ENCODE measurements around the gene MCEMP1.
A peak's percentile ranks its signal among the peaks of the same experiment; 100 is the strongest.

Gene MCEMP1

DNA sequence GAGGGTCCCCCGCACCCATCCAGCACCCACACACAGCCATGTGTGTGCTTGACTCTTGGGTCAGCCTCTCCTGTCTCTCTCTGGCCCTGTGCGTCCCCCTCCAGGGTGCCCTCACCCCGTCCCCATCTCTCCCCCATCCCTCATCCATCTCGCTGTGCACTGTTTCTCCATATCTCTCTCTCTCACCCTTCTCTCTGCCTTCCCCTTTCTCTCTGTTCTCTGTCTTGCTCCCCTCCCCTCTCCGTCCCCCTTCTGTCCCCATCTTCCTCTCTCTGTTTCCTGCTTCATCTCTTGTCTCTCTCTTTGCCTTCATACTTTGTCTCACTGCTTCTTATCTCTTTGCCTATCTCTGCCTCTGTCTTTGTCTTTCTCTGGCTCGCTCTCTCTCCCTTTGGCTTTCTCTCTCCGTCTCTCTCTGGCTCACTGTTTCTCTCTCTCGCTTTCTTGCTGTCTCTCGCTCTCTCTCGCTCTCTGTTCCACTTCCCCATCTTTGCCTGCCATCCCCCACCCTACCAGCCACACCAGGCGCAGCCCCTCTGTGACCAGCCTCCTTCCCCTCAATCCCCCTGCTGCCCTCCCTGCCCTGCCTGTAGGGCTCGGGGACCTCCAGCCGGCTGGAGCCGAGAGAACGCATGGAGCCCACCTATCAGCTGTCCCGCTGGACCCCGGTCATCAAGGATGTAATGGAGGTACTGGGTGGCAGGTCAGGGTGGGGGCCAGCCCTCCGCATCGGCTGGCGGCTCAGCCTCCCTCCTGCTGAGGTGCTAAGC is 31.0 kb upstream of the MCEMP1 start:
- TF ChIP-seq POLR2AphosphoS5 (IDR thresholded peaks at IDR 0.05; ENCODE audit: low read depth, low read length) (no peak), TAF1 (IDR thresholded peaks at IDR 0.05; ENCODE audit: borderline replicate concordance, low read depth, low read length) (no peak), POLR2A (IDR thresholded peaks at IDR 0.05; ENCODE audit: low read depth, low read length) (no peak)
- no peak for FAIRE-seq
- no peak for DNase-seq (ENCODE audit: insufficient read length)

- FAIRE-seq: no peak
- DNase-seq (ENCODE audit: insufficient read length): no peak
- TF ChIP-seq TAF1 (IDR thresholded peaks at IDR 0.05; ENCODE audit: borderline replicate concordance, low read depth, low read length) (no peak), POLR2A (IDR thresholded peaks at IDR 0.05; ENCODE audit: low read depth, low read length) (no peak), POLR2AphosphoS5 (IDR thresholded peaks at IDR 0.05; ENCODE audit: low read depth, low read length) (no peak)
Observed at GRCh38 chr19:7646426-7646700, 30.5 kb upstream of the MCEMP1 start.

GRCh38 chr19:7647156-7647555 is 29.7 kb upstream of the MCEMP1 start:
- no peak for TF ChIP-seq TAF1 (IDR thresholded peaks at IDR 0.05; ENCODE audit: borderline replicate concordance, low read depth, low read length)
- TF ChIP-seq POLR2AphosphoS5 (IDR thresholded peaks at IDR 0.05; ENCODE audit: low read depth, low read length): no peak
- DNase-seq (ENCODE audit: insufficient read length) (no peak), FAIRE-seq (no peak)

- no peak; the same call in 1 of the 2 replicates for TF ChIP-seq POLR2A (IDR thresholded peaks at IDR 0.05; ENCODE audit: low read depth, low read length)
- no peak; the same call in 1 of the 2 replicates for TF ChIP-seq POLR2AphosphoS5 (IDR thresholded peaks at IDR 0.05; ENCODE audit: low read depth, low read length)
- no peak for TF ChIP-seq TAF1 (IDR thresholded peaks at IDR 0.05; ENCODE audit: borderline replicate concordance, low read depth, low read length)
- DNase-seq (ENCODE audit: insufficient read length) (peak; percentile 16), FAIRE-seq (peak; percentile 40)
Observed at GRCh38 chr19:7648265-7649014, 28.4 kb upstream of the MCEMP1 start.

DNA sequence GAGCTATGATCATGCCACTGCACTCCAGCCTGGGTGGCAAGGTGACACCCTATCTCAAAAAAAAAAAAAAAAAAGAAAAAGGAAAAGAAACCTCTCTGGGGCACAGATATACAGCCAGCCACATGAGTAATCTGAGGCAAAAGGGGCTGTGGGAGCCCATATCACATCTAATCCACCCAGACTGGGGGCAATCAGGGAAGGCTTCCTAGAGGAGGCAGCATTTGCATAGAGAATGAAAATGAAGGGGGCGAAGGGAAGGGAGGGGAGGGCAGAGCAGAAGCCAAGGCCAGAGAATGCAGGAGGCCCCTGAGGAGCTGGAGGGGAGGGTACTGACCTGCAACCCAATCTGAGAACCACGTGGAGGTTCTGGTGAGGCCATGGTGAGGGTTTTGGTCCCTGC is 26.7 kb upstream of the MCEMP1 start:
- DNase-seq (ENCODE audit: insufficient read length): no peak
- no peak for FAIRE-seq
- TF ChIP-seq TAF1 (IDR thresholded peaks at IDR 0.05; ENCODE audit: borderline replicate concordance, low read depth, low read length): no peak
- TF ChIP-seq POLR2AphosphoS5 (IDR thresholded peaks at IDR 0.05; ENCODE audit: low read depth, low read length): no peak
- TF ChIP-seq POLR2A (IDR thresholded peaks at IDR 0.05; ENCODE audit: low read depth, low read length): no peak

DNA sequence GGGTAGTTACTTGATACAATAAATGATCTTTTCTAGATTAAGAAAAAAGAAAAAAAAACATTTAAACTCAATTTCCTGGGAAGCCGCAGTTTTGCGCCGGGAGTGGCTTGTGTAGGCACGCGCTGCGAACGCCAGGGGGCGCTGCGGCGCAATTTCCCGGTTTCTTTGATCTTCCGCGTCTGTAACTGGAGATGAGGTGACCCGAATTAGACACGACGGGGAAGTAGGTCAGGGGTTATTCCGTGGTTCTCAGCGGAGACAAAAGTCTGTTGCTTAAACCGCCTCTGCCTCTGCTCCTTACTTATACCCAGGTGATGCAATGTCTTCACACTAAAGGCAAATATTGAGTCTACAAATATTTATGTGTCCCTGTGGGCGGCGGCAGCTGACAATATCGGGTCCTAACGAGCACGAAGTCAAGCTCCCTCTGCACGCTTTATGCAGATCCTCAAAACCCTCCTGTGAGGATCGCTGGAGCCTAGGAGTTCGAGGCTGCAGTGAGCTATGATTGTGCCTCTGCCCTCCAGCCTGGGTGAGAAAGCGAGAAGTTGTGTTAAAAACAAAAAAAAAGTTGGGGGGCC is 24.7 kb upstream of the MCEMP1 start:
- FAIRE-seq: peak; percentile 86

DNA sequence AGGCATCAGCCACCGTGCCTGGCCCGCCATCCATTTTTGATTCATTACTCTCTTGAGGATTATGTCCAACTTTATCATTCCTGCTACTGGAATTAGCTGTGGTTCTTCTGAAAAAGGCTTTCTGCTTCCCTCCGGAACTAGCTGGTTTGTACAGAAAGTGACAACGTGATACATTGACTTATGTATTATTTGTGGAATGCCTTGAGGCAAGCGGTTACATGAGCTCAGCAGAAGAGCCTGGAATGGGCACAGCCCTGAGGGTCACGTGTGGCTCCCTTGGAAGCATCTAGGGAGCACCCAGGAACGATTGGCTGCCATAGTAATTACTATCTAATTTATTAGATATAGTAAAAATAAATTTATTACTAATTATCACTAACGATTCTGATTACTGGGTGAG is 22.5 kb upstream of the MCEMP1 start:
- DNase-seq (ENCODE audit: insufficient read length): no peak
- FAIRE-seq: no peak
- no peak for TF ChIP-seq POLR2A (IDR thresholded peaks at IDR 0.05; ENCODE audit: low read depth, low read length)
- no peak for TF ChIP-seq POLR2AphosphoS5 (IDR thresholded peaks at IDR 0.05; ENCODE audit: low read depth, low read length)
- no peak for TF ChIP-seq TAF1 (IDR thresholded peaks at IDR 0.05; ENCODE audit: borderline replicate concordance, low read depth, low read length)

More for the DNA sequence above, 24.7 kb upstream of the MCEMP1 start:
- TF ChIP-seq POLR2AphosphoS5 (IDR thresholded peaks at IDR 0.05; ENCODE audit: low read depth, low read length) (no peak), TAF1 (IDR thresholded peaks at IDR 0.05; ENCODE audit: borderline replicate concordance, low read depth, low read length) (no peak), POLR2A (IDR thresholded peaks at IDR 0.05; ENCODE audit: low read depth, low read length) (no peak)
- DNase-seq (ENCODE audit: insufficient read length): peak; percentile 77

DNA sequence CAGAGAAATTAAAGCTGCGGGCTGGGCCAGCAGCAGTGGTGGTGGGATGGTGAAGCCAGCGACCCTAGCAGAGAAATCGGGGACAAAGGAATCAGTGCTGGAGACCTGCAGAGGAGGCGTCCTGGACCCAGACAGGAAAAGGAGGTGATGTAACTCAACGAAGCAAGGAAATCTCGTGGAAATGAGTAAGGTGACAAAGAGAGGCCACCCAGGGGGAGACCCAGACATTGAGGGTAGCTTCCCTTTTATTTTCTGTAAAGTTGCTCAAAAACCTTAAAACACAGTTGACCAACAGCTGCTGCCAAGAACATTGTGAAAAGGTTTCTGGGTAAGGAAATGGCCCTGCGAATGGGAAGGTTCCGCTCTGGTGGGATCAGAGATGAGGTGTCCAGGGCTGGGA is 21.3 kb upstream of the MCEMP1 start:
- FAIRE-seq (no peak), DNase-seq (ENCODE audit: insufficient read length) (no peak)
- TF ChIP-seq TAF1 (IDR thresholded peaks at IDR 0.05; ENCODE audit: borderline replicate concordance, low read depth, low read length) (no peak), POLR2A (IDR thresholded peaks at IDR 0.05; ENCODE audit: low read depth, low read length) (no peak), POLR2AphosphoS5 (IDR thresholded peaks at IDR 0.05; ENCODE audit: low read depth, low read length) (no peak)

- TF ChIP-seq TAF1 (IDR thresholded peaks at IDR 0.05; ENCODE audit: borderline replicate concordance, low read depth, low read length) (no peak), POLR2A (IDR thresholded peaks at IDR 0.05; ENCODE audit: low read depth, low read length) (no peak), POLR2AphosphoS5 (IDR thresholded peaks at IDR 0.05; ENCODE audit: low read depth, low read length) (no peak)
- no peak for FAIRE-seq
Observed at GRCh38 chr19:7657131-7657751, 19.6 kb upstream of the MCEMP1 start.

GRCh38 chr19:7658219-7658686 is 18.6 kb upstream of the MCEMP1 start:
- FAIRE-seq (peak; percentile 83), DNase-seq (ENCODE audit: insufficient read length) (peak; percentile 88)
- TF ChIP-seq TAF1 (IDR thresholded peaks at IDR 0.05; ENCODE audit: borderline replicate concordance, low read depth, low read length): no peak
- TF ChIP-seq POLR2A (IDR thresholded peaks at IDR 0.05; ENCODE audit: low read depth, low read length): peak; percentile 43; the same call in 1 of the 2 replicates

More at GRCh38 chr19:7657131-7657751, 19.6 kb upstream of the MCEMP1 start:
- DNase-seq (ENCODE audit: insufficient read length): no peak
